Measurements from ENCODE around the gene FATE1.

Gene FATE1, protein sequence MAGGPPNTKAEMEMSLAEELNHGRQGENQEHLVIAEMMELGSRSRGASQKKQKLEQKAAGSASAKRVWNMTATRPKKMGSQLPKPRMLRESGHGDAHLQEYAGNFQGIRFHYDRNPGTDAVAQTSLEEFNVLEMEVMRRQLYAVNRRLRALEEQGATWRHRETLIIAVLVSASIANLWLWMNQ

DNA sequence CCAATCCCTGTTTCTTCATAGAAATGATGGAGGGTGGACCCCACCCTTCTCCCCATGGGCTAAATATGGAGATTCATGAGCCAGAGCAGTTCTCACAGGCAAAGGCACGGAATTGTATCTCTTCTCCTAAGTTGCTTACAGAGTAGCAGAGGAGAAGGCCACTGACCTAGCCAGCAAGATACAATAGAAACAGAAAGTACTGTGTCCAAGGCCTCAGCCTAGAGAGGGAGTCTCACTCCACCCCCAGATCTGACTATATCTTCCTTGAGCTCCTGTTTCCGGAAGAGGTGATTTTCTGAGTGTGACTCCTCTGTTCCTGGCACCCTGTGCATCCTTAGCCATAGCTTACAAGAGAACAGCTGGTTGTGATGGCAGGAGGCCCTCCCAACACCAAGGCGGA, at the start of gene FATE1:
Gene FATE1 (plus strand): TSS at position 284 of the 400 bp plus-strand sequence. CDS start 85 bp downstream, at position 369.
- CTCF ChIA-PET, result interaction anchor here (0.6 kb wide), 1 partner anchor 9 kb away, joined by 3 read pairs; no protein-coding TSS in a partner anchor
- TF ChIP-seq, protein P1, sequence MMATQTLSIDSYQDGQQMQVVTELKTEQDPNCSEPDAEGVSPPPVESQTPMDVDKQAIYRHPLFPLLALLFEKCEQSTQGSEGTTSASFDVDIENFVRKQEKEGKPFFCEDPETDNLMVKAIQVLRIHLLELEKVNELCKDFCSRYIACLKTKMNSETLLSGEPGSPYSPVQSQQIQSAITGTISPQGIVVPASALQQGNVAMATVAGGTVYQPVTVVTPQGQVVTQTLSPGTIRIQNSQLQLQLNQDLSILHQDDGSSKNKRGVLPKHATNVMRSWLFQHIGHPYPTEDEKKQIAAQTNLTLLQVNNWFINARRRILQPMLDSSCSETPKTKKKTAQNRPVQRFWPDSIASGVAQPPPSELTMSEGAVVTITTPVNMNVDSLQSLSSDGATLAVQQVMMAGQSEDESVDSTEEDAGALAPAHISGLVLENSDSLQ (IDR thresholded peaks at IDR 0.05), result no peak
- TF ChIP-seq ELF4 (IDR thresholded peaks at IDR 0.05) (no peak), SP1 (IDR thresholded peaks at IDR 0.05) (no peak), HDGF (IDR thresholded peaks at IDR 0.05; ENCODE audit: borderline replicate concordance) (no peak), FOXM1 (IDR thresholded peaks at IDR 0.05; ENCODE audit: borderline replicate concordance) (no peak), L3MBTL2 (conservative IDR thresholded peaks at IDR 0.05) (no peak), BHLHE40 (IDR thresholded peaks at IDR 0.05; ENCODE audit: borderline replicate concordance) (no peak), CTBP1 (IDR thresholded peaks at IDR 0.05; ENCODE audit: borderline replicate concordance) (no peak), NFRKB (IDR thresholded peaks at IDR 0.05) (no peak), FOXK2 (IDR thresholded peaks at IDR 0.05) (no peak), ZNF384 (IDR thresholded peaks at IDR 0.05) (no peak), FOXA1 (IDR thresholded peaks at IDR 0.05) (no peak), ARNT (IDR thresholded peaks at IDR 0.05) (no peak), LEF1 (IDR thresholded peaks at IDR 0.05; ENCODE audit: borderline replicate concordance) (no peak), SUZ12 (IDR thresholded peaks at IDR 0.05) (no peak), TARDBP (IDR thresholded peaks at IDR 0.05) (no peak)

DNA sequence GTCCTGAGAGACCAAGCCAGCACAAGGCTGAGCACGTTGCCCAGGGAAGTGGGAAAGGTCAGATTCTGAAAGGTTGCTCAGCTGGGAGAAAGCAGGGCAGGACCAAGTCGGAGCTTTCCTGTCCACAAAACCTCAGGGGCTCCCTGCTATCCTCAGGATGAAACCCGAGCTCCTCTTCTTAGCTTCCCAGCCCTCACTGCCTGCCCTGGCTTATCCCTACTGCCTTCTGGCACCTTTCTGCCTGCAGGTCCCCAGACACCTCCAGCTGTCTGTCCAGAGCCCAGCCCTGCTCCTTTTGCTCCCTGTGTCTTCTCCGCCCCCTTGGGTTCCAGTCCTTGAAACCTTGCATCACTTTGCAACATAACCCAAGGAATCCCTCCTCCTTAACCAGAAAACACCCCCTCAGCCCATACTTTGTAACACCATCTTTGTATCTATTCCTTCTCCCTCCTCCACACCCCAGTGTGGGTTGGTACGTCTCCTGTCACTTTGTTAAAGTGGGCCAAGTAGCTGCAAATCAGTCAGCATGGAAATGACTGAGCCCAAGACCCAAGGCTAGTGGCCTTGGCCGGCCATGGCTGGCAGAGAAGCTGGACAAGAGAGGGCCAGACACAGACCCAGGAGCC, 40.6 kb upstream of the FATE1 start:
- CTCF ChIA-PET, result interaction anchor here (0.6 to 0.7 kb wide), 3 partner anchors 257 to 851 kb away, joined by 3 read pairs; no protein-coding TSS in a partner anchor
- DNase-seq (ENCODE audit: extremely low spot score), result no peak
- TF ChIP-seq ZNF384 (IDR thresholded peaks at IDR 0.05) (no peak), CTBP1 (IDR thresholded peaks at IDR 0.05; ENCODE audit: borderline replicate concordance) (no peak), ARNT (IDR thresholded peaks at IDR 0.05) (no peak)
- POLR2A ChIA-PET, result no interaction called here

More for the DNA sequence above, at the start of gene FATE1:
- DNase-seq (ENCODE audit: extremely low spot score), result no peak
- POLR2A ChIA-PET, result no interaction called here

DNA sequence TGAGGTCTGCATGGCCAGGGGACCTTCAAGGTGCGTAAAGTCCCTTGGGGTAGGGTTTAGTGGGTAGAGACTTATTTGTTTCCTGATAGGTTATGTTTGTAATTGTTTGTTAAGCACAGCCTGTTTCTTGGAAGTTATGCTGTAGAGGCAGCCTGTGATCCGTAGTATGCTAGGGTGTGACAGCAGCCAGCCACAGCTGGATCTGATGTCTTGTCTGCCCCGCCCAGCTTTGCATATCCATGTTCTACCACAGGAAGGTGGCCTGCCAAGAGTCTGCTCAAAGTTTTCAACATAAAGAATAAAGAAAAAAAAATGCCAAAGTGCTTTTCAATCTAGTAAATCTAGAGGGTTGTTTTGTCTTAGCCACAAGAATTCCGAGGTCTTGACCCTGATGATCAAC, 39.6 kb upstream of the FATE1 start:
- CTCF ChIA-PET, result interaction anchor here (0.6 kb wide), 2 partner anchors 256 to 502 kb away, joined by 3 read pairs; no protein-coding TSS in a partner anchor
- no peak for DNase-seq (ENCODE audit: extremely low spot score)
- POLR2A ChIA-PET, result no interaction called here
- no peak for TF ChIP-seq ARNT (IDR thresholded peaks at IDR 0.05)
- no peak for TF ChIP-seq TARDBP (IDR thresholded peaks at IDR 0.05)
- TF ChIP-seq BHLHE40 (IDR thresholded peaks at IDR 0.05; ENCODE audit: borderline replicate concordance), result no peak
- no peak for TF ChIP-seq FOXA1 (IDR thresholded peaks at IDR 0.05)
- no peak for TF ChIP-seq L3MBTL2 (conservative IDR thresholded peaks at IDR 0.05)
- TF ChIP-seq ZNF384 (IDR thresholded peaks at IDR 0.05), result no peak
- no peak for TF ChIP-seq FOXM1 (IDR thresholded peaks at IDR 0.05; ENCODE audit: borderline replicate concordance)
- TF ChIP-seq SP1 (IDR thresholded peaks at IDR 0.05), result no peak

DNA sequence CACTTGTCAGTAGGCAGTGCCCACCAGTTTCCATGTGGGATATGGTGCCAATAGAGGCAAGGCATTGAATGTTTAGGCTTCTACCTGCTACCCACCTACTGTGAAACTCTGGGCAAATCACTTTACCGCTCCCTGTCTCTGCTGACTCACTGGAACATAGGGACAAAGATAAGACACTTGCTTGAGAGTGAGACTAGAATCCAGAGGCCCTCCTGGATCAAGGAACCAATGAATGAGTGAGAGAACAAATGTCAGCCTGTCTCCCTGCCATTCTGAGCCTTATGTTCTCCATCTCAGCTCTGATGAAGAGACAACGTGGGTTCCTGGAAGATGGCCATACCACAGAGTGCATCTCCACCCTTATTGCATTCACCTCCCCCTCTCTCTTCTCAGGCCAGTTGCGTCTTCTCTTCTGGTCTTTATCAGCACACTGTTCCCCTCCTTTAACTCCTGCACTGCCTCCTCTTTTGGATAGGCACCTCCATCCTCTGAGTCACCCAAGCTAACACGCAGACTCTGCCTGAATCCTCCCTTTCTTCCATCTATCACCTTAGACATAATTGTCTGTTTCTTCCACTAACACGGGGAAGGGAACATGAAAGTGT, 35.9 kb upstream of the FATE1 start:
- ChIA-PET POLR2A (no interaction called here), CTCF (no interaction called here)
- TF ChIP-seq CTBP1 (IDR thresholded peaks at IDR 0.05; ENCODE audit: borderline replicate concordance), result no peak
- no peak for TF ChIP-seq NFRKB (IDR thresholded peaks at IDR 0.05)
- no peak for TF ChIP-seq ELF4 (IDR thresholded peaks at IDR 0.05)
- TF ChIP-seq SP1 (IDR thresholded peaks at IDR 0.05), result no peak
- no peak for TF ChIP-seq FOXK2 (IDR thresholded peaks at IDR 0.05)
- no peak for TF ChIP-seq HDGF (IDR thresholded peaks at IDR 0.05; ENCODE audit: borderline replicate concordance)
- no peak for TF ChIP-seq FOXA1 (IDR thresholded peaks at IDR 0.05)
- no peak for TF ChIP-seq LEF1 (IDR thresholded peaks at IDR 0.05; ENCODE audit: borderline replicate concordance)
- TF ChIP-seq, protein P1 (IDR thresholded peaks at IDR 0.05), result no peak
- no peak for TF ChIP-seq TARDBP (IDR thresholded peaks at IDR 0.05)
- DNase-seq (ENCODE audit: extremely low spot score), result no peak

DNA sequence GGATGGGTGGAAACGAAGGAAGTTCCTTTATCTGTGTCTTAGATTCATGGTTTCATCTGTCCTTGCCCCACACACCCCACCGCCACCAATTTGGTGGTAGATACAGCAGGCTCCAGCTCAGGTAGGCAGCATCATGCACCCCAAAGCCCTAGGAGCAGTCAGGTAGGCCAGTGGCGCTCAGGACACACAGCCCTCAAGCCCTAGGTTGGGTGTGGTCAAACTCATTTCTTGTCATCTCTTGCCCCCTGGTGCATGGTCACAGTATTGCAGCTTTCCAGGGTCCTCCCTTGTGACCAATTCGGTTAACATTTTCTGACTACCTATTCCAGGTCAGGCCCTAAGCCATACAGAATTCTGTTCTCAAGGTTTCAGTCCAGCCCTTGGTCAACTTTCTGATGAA, 35.0 kb upstream of the FATE1 start:
- ChIA-PET POLR2A (no interaction called here), CTCF (interaction anchor here (1.0 kb wide), 1 partner anchor 529 kb away, joined by 3 read pairs; no protein-coding TSS in a partner anchor)
- TF ChIP-seq ARNT (IDR thresholded peaks at IDR 0.05) (no peak), CTBP1 (IDR thresholded peaks at IDR 0.05; ENCODE audit: borderline replicate concordance) (no peak), FOXK2 (IDR thresholded peaks at IDR 0.05) (no peak), ELF4 (IDR thresholded peaks at IDR 0.05) (no peak), FOXA1 (IDR thresholded peaks at IDR 0.05) (no peak), TARDBP (IDR thresholded peaks at IDR 0.05) (no peak), SP1 (IDR thresholded peaks at IDR 0.05) (no peak), LEF1 (IDR thresholded peaks at IDR 0.05; ENCODE audit: borderline replicate concordance) (no peak), ZNF384 (IDR thresholded peaks at IDR 0.05) (no peak), NFRKB (IDR thresholded peaks at IDR 0.05) (no peak), FOXM1 (IDR thresholded peaks at IDR 0.05; ENCODE audit: borderline replicate concordance) (no peak), SUZ12 (IDR thresholded peaks at IDR 0.05) (no peak), L3MBTL2 (conservative IDR thresholded peaks at IDR 0.05) (no peak), HDGF (IDR thresholded peaks at IDR 0.05; ENCODE audit: borderline replicate concordance) (no peak), BHLHE40 (IDR thresholded peaks at IDR 0.05; ENCODE audit: borderline replicate concordance) (no peak)
- TF ChIP-seq, protein P1 (IDR thresholded peaks at IDR 0.05), result no peak
- DNase-seq (ENCODE audit: extremely low spot score), result peak; percentile 70

DNA sequence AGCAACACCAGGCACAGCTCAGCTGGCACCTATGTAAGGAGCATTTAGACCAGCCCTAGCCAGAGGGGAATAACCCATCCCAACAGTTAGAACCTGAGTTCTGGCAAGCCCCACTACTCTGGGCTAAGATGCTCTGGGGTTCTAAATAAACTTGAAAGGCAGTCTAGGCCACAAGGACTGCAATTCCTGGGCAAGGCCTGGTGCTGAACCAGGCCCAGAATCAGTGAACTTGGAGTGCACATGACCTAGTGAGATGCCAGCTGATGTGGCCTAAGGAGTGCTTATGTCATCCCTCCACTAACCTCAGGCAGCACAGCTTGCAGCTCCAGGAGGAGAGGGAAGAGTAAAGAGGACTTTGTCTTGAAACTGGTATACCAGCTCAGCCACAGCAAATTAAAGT, 28.2 kb upstream of the FATE1 start:
- no peak for DNase-seq (ENCODE audit: extremely low spot score)
- TF ChIP-seq SUZ12 (IDR thresholded peaks at IDR 0.05) (no peak), ZNF384 (IDR thresholded peaks at IDR 0.05) (no peak), L3MBTL2 (conservative IDR thresholded peaks at IDR 0.05) (no peak), SP1 (IDR thresholded peaks at IDR 0.05) (no peak), TARDBP (IDR thresholded peaks at IDR 0.05) (no peak), LEF1 (IDR thresholded peaks at IDR 0.05; ENCODE audit: borderline replicate concordance) (no peak), BHLHE40 (IDR thresholded peaks at IDR 0.05; ENCODE audit: borderline replicate concordance) (no peak), HDGF (IDR thresholded peaks at IDR 0.05; ENCODE audit: borderline replicate concordance) (no peak), NFRKB (IDR thresholded peaks at IDR 0.05) (no peak)
- POLR2A ChIA-PET, result no interaction called here
- CTCF ChIA-PET, result no interaction called here
